ENCODE measurements around the gene ERI3. TPM values are rescaled to one million over a fixed set of nuclear protein-coding genes. Genes with fewer than 3 reads are reported as not detected.

ERI3 gene
- total and polyA plus RNA-seq, 2 of the 13 experiments (the other 11 are each of a cell fraction or from before 2014, with no cell fraction given) = 35.6 to 35.9 TPM

DNA sequence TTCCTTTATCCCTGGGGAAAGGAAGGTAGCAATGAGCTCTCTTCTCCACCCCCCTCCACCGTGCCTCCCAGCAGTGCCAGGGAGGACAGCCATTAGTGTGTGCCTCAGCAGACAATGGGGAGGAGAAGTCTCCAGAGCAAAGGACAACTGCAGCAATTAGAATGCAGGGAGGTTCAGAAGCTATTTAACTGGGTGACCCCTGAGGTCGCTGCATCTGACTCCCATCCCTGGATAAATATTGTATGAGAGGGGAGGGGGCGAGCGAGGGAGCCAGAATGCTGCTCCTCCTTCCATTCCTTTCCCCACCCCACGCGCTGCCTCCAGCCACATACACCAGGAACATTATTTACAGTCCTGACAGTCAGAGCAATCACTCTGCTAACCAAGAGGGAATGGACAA is 59.0 kb downstream of the ERI3 start:
- POLR2A ChIA-PET = interaction anchor here (0.9 to 5.7 kb wide), 5 partner anchors 13 to 83 kb away, joined by 3 to 82 read pairs (median 5); partner anchors contain the start of gene DMAP1
- WGBS (ENCODE audit: low lambda C conversion rate) = 20% methylated on average over 6 of the region's 6 CpGs
- H3K9ac ChIP-seq (ENCODE audit: insufficient read depth, low read depth, low read length) = no peak overlapping the region
- H4K20me1 ChIP-seq (ENCODE audit: insufficient read depth, low read length) = no peaks in the 10 kb centered on the region
- H3K9me3 ChIP-seq (ENCODE audit: low read length) = no peaks in the 10 kb centered on the region
- BruUV-seq (replicated peaks) = no TSS peak
- DNase-seq (ENCODE audit: low spot score) (peak; percentile 75), ATAC-seq (peak; percentile 59), FAIRE-seq (peak; percentile 72)
- peaks cover 3 to 10% of the 10 kb centered on the region in 2 experiments; a peak in 3 of 5 replicates for H3K36me3 ChIP-seq (replicated peaks in 1 of 2; ENCODE audit: control insufficient read depth in 1 of 2, insufficient read depth in 2 of 2, low read length in 2 of 2)
- in situ Hi-C loops (cut with HindIII; ENCODE audit: extremely low pct_ligation_motif_present, low pct_unique_long_range_greater_than_20kb) = no loop called here
- H3K27ac ChIP-seq (ENCODE audit: extremely low read length, insufficient read depth, low read length) = peak overlapping the region; percentile 15
- peaks cover 48% of the 10 kb centered on the region for H3K4me1 ChIP-seq (ENCODE audit: insufficient read depth, low read length)
- no peaks in the 10 kb centered on the region for H3K79me2 ChIP-seq (ENCODE audit: insufficient read depth, low read length)
- intact Hi-C loops (cut with micrococcal nuclease; ENCODE audit: unreplicated experiment) = no loop called here
- no peaks in the 10 kb centered on the region for H3K27me3 ChIP-seq (ENCODE audit: control insufficient read depth in 1 of 2, insufficient read depth in 2 of 2, low read length in 2 of 2)
- H2AFZ ChIP-seq (ENCODE audit: low read length) = no peak overlapping the region
- CTCF ChIA-PET (ENCODE audit: low intra/inter-chr PET ratio, low total read pairs) = interaction anchor here (2.0 kb wide), 1 partner anchor 78 kb away, joined by 21 read pairs; no protein-coding TSS in a partner anchor
- H3K4me2 ChIP-seq (ENCODE audit: low read depth, low read length) = 0 out of 2 replicates have a peak overlapping the region, but pooled peaks have one; percentile 26
- no peak overlapping the region for H3K4me3 ChIP-seq (replicated peaks in 1 of 3; ENCODE audit: insufficient read depth in 1 of 3, low read depth in 2 of 3, low read length in 3 of 3)
- TF ChIP-seq ZNF160 (CRISPR knock-in tag; IDR thresholded peaks at IDR 0.05) (no peak), ATAD3A (CRISPR knock-in tag; IDR thresholded peaks at IDR 0.05) (no peak), ETV6 (CRISPR knock-in tag; conservative IDR thresholded peaks at IDR 0.05) (no peak), YEATS4 (CRISPR knock-in tag; IDR thresholded peaks at IDR 0.05; ENCODE audit: borderline replicate concordance) (no peak), MEF2D (CRISPR knock-in tag; IDR thresholded peaks at IDR 0.05) (no peak), SMYD3 (CRISPR knock-in tag; IDR thresholded peaks at IDR 0.05) (no peak), POLR2AphosphoS5 (IDR thresholded peaks at IDR 0.05; ENCODE audit: low read depth, low read length) (no peak), SALL2 (CRISPR knock-in tag; IDR thresholded peaks at IDR 0.05) (no peak), POLR2A (IDR thresholded peaks at IDR 0.05; ENCODE audit: insufficient read depth in 1 of 2, low read depth in 2 of 2, low read length in 2 of 2) (no peak), ONECUT2 (CRISPR knock-in tag; IDR thresholded peaks at IDR 0.05) (no peak), SIX4 (CRISPR knock-in tag; IDR thresholded peaks at IDR 0.05) (no peak), HOXA3 (CRISPR knock-in tag; IDR thresholded peaks at IDR 0.05) (0 out of 2 replicates have a peak, but pooled peaks have one; percentile 21), PHF8 (CRISPR knock-in tag; IDR thresholded peaks at IDR 0.05) (no peak), ZNF841 (CRISPR knock-in tag; IDR thresholded peaks at IDR 0.05; ENCODE audit: borderline replicate concordance) (no peak), ZNF143 (CRISPR knock-in tag; IDR thresholded peaks at IDR 0.05) (no peak), NR2F6 (IDR thresholded peaks at IDR 0.05) (0 out of 2 replicates have a peak, but pooled peaks have one; percentile 38), NR2F6 (CRISPR knock-in tag; IDR thresholded peaks at IDR 0.05) (peak; percentile 32; the same call in 1 of the 2 replicates), ARNTL (CRISPR knock-in tag; IDR thresholded peaks at IDR 0.05) (no peak), ZNF605 (CRISPR knock-in tag; IDR thresholded peaks at IDR 0.05) (no peak), JDP2 (CRISPR knock-in tag; IDR thresholded peaks at IDR 0.05; ENCODE audit: borderline replicate concordance) (no peak), SMARCE1 (IDR thresholded peaks at IDR 0.05; ENCODE audit: borderline replicate concordance) (no peak), EP300 (IDR thresholded peaks at IDR 0.05; ENCODE audit: low read depth in 2 of 2, low read length in 2 of 2) (peak in 1 of 2 experiments; percentile 34; a peak in 1 of 4 replicates), EP300 (CRISPR knock-in tag; IDR thresholded peaks at IDR 0.05; ENCODE audit: borderline replicate concordance) (no peak)
- TF ChIP-seq, protein P1, sequence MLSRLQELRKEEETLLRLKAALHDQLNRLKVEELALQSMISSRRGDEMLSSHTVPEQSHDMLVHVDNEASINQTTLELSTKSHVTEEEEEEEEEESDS (CRISPR knock-in tag; IDR thresholded peaks at IDR 0.05; ENCODE audit: borderline replicate concordance) = no peak
- TF ChIP-seq, protein P2, sequence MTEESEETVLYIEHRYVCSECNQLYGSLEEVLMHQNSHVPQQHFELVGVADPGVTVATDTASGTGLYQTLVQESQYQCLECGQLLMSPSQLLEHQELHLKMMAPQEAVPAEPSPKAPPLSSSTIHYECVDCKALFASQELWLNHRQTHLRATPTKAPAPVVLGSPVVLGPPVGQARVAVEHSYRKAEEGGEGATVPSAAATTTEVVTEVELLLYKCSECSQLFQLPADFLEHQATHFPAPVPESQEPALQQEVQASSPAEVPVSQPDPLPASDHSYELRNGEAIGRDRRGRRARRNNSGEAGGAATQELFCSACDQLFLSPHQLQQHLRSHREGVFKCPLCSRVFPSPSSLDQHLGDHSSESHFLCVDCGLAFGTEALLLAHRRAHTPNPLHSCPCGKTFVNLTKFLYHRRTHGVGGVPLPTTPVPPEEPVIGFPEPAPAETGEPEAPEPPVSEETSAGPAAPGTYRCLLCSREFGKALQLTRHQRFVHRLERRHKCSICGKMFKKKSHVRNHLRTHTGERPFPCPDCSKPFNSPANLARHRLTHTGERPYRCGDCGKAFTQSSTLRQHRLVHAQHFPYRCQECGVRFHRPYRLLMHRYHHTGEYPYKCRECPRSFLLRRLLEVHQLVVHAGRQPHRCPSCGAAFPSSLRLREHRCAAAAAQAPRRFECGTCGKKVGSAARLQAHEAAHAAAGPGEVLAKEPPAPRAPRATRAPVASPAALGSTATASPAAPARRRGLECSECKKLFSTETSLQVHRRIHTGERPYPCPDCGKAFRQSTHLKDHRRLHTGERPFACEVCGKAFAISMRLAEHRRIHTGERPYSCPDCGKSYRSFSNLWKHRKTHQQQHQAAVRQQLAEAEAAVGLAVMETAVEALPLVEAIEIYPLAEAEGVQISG (CRISPR knock-in tag; IDR thresholded peaks at IDR 0.05) = no peak
- TF ChIP-seq, protein P3, sequence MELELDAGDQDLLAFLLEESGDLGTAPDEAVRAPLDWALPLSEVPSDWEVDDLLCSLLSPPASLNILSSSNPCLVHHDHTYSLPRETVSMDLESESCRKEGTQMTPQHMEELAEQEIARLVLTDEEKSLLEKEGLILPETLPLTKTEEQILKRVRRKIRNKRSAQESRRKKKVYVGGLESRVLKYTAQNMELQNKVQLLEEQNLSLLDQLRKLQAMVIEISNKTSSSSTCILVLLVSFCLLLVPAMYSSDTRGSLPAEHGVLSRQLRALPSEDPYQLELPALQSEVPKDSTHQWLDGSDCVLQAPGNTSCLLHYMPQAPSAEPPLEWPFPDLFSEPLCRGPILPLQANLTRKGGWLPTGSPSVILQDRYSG (CRISPR knock-in tag; IDR thresholded peaks at IDR 0.05) = no peak
